ENCODE measurements around the gene ZNF175.

- TF ChIP-seq TAF1 (IDR thresholded peaks at IDR 0.05; ENCODE audit: borderline replicate concordance, insufficient read depth, low read length) (no peak), POLR2AphosphoS5 (IDR thresholded peaks at IDR 0.05; ENCODE audit: low read depth, low read length) (no peak), SIN3A (IDR thresholded peaks at IDR 0.05; ENCODE audit: borderline replicate concordance, insufficient read depth, low read length) (no peak)
- TF ChIP-seq, protein P1, sequence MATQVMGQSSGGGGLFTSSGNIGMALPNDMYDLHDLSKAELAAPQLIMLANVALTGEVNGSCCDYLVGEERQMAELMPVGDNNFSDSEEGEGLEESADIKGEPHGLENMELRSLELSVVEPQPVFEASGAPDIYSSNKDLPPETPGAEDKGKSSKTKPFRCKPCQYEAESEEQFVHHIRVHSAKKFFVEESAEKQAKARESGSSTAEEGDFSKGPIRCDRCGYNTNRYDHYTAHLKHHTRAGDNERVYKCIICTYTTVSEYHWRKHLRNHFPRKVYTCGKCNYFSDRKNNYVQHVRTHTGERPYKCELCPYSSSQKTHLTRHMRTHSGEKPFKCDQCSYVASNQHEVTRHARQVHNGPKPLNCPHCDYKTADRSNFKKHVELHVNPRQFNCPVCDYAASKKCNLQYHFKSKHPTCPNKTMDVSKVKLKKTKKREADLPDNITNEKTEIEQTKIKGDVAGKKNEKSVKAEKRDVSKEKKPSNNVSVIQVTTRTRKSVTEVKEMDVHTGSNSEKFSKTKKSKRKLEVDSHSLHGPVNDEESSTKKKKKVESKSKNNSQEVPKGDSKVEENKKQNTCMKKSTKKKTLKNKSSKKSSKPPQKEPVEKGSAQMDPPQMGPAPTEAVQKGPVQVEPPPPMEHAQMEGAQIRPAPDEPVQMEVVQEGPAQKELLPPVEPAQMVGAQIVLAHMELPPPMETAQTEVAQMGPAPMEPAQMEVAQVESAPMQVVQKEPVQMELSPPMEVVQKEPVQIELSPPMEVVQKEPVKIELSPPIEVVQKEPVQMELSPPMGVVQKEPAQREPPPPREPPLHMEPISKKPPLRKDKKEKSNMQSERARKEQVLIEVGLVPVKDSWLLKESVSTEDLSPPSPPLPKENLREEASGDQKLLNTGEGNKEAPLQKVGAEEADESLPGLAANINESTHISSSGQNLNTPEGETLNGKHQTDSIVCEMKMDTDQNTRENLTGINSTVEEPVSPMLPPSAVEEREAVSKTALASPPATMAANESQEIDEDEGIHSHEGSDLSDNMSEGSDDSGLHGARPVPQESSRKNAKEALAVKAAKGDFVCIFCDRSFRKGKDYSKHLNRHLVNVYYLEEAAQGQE (IDR thresholded peaks at IDR 0.05; ENCODE audit: insufficient read depth in 1 of 2, low read depth in 2 of 2, low read length in 2 of 2) = no peak
Observed at GRCh38 chr19:51621178-51621577, 50.1 kb downstream of the ZNF175 start.

Data from PFSK-1 (cell line).